Caco-2 (cell line): ENCODE results near the gene CEP164. TPM values are rescaled to one million over a fixed set of nuclear protein-coding genes. Genes with fewer than 3 reads are reported as not detected.

Source experiments
- BruUV-seq: library from RNA; stranded (reverse); fragments of 400-500 nt; replicated peaks from 2 replicates; lab custom pipeline; 2021; lab: Mats Ljungman, UMichigan
- CTCF ChIA-PET: fragments of 300-600 bp; sonication (Branson Sonifier 250); formaldehyde crosslinking; loops from one replicate; lab custom pipeline; 2022; ENCODE audit warnings: antibody characterized with exemption; lab: Charles Lee
- POLR2A ChIA-PET: fragments of 300-600 bp; sonication (Branson Sonifier 250); formaldehyde crosslinking; loops from one replicate; lab custom pipeline; 2022; ENCODE audit warnings: antibody characterized with exemption; lab: Charles Lee
- DNase-seq, 2 experiments: peaks; one replicate each; pipeline versions ENCODE4 v3.0.0 to v3.0.0-alpha.2; 2020 to 2022
- H3K27me3 ChIP-seq: replicated peaks from 2 replicates; pipeline ENCODE4 v1.6.0; 2011; ENCODE audit warnings: low read length; ENCODE audit not compliant: control insufficient read depth, insufficient read depth
- H3K36me3 ChIP-seq: 2 replicates; pipeline ENCODE4 v1.5.1; 2011; ENCODE audit warnings: low read length; ENCODE audit not compliant: control insufficient read depth, insufficient read depth
- H3K4me1 ChIP-seq: fragments of 250-450 bp; sonication (Bioruptor Pico); 2 replicates; pipeline ENCODE4 v1.5.1; 2020; ENCODE audit warnings: mild to moderate bottlenecking
- H3K4me3 ChIP-seq: 2 replicates; pipeline ENCODE4 v1.5.1; 2011; ENCODE audit warnings: low read depth, mild to moderate bottlenecking, control low read depth, low read length
- H3K9me3 ChIP-seq: fragments of 250-450 bp; sonication (Bioruptor Pico); 2 replicates; pipeline ENCODE4 v1.5.1; 2020; ENCODE audit warnings: mild to moderate bottlenecking, moderate library complexity
- H3K27ac Mint-ChIP-seq: one replicate; pipeline ENCODE4 v1.8.0; 2022; ENCODE audit warnings: mixed read lengths; ENCODE audit not compliant: unreplicated experiment
- H3K27me3 Mint-ChIP-seq: one replicate; pipeline ENCODE4 v1.8.0; 2022; ENCODE audit warnings: mixed read lengths; ENCODE audit not compliant: insufficient read depth, unreplicated experiment
- H3K36me3 Mint-ChIP-seq: one replicate; pipeline ENCODE4 v1.8.0; 2022; ENCODE audit warnings: mild to moderate bottlenecking, mixed read lengths; ENCODE audit not compliant: insufficient read depth, unreplicated experiment
- H3K4me1 Mint-ChIP-seq: one replicate; pipeline ENCODE4 v1.8.0; 2022; ENCODE audit warnings: low read depth, mixed read lengths; ENCODE audit not compliant: unreplicated experiment
- H3K4me3 Mint-ChIP-seq: one replicate; pipeline ENCODE4 v1.8.0; 2022; ENCODE audit warnings: mild to moderate bottlenecking, moderate library complexity, mixed read lengths; ENCODE audit not compliant: unreplicated experiment
- H3K9me3 Mint-ChIP-seq: one replicate; pipeline ENCODE4 v1.8.0; 2022; ENCODE audit warnings: mixed read lengths; ENCODE audit not compliant: unreplicated experiment
- intact Hi-C: fragments of 100-400 bp; cut with micrococcal nuclease; formaldehyde crosslinking; loops from one replicate; pipeline ENCODE4 v1.10.0; 2022; ENCODE audit not compliant: unreplicated experiment
- total RNA-seq: library from RNA; stranded (reverse); gene quantifications from 2 replicates; pipeline ENCODE4 v1.2.3, GENCODE V29; 2022
- TF ChIP-seq, protein P1 (sequence below), 2 experiments: fragments of 200-600 bp in 1 of 2; IDR thresholded peaks; 1 replicate in 1 of 2; 2 replicates in 1 of 2; pipeline versions ENCODE4 v1.5.1 to v1.8.0; 2011 to 2022; ENCODE audit warnings: antibody characterized with exemption in 1 of 2, control low read depth in 1 of 2, inconsistent platforms in 1 of 2, low read depth in 1 of 2, low read length in 1 of 2, mild to moderate bottlenecking in 1 of 2, moderate library complexity in 1 of 2; ENCODE audit not compliant: insufficient read depth in 1 of 2, severe bottlenecking in 1 of 2, unreplicated experiment in 1 of 2

The CEP164 gene
- total RNA-seq, 1 experiment from 2014 or later: 48.9 TPM

DNA sequence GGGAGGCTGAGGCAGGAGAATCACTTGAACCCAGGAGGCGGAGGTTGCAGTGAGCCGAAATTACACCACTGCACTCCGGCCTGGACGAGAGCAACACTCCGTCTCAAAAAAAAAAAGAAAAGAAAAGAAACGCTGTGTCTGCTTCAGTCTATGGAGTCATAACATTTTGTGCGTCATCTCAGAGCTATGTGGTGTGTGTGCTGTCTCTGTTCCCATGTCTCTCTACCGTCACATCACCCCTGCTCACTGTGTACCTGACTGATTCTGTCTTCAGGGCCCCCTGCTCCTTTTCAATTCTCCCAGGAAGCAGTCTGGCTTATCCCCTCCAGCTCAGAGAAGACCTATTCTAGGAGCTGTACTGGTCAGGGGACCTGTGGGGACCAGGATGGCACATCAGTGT lies 29.5 kb upstream of the CEP164 start:
- H3K27me3 ChIP-seq: no peaks in the 10 kb centered on the region
- TF ChIP-seq, protein P1, sequence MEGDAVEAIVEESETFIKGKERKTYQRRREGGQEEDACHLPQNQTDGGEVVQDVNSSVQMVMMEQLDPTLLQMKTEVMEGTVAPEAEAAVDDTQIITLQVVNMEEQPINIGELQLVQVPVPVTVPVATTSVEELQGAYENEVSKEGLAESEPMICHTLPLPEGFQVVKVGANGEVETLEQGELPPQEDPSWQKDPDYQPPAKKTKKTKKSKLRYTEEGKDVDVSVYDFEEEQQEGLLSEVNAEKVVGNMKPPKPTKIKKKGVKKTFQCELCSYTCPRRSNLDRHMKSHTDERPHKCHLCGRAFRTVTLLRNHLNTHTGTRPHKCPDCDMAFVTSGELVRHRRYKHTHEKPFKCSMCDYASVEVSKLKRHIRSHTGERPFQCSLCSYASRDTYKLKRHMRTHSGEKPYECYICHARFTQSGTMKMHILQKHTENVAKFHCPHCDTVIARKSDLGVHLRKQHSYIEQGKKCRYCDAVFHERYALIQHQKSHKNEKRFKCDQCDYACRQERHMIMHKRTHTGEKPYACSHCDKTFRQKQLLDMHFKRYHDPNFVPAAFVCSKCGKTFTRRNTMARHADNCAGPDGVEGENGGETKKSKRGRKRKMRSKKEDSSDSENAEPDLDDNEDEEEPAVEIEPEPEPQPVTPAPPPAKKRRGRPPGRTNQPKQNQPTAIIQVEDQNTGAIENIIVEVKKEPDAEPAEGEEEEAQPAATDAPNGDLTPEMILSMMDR (IDR thresholded peaks at IDR 0.05; ENCODE audit: insufficient read depth in 1 of 2, low read depth in 1 of 2, low read length in 1 of 2, severe bottlenecking in 1 of 2, unreplicated experiment in 1 of 2): no peak
- no peaks in the 10 kb centered on the region for H3K9me3 Mint-ChIP-seq
- H3K4me3 ChIP-seq: no peak overlapping the region
- no peak overlapping the region for H3K27ac Mint-ChIP-seq
- peaks cover 20% of the 10 kb centered on the region for H3K4me1 Mint-ChIP-seq
- ChIA-PET CTCF (interaction anchor here (0.6 to 0.9 kb wide), 2 partner anchors 96 to 128 kb away, joined by 3 read pairs; no protein-coding TSS in a partner anchor), POLR2A (no interaction called here)
- no peaks in the 10 kb centered on the region for H3K9me3 ChIP-seq
- no peak overlapping the region for H3K4me3 Mint-ChIP-seq
- intact Hi-C loops: no loop called here
- BruUV-seq: no TSS peak
- no peaks in the 10 kb centered on the region for H3K36me3 Mint-ChIP-seq
- H3K36me3 ChIP-seq: no peaks in the 10 kb centered on the region
- no peak for DNase-seq
- no peaks in the 10 kb centered on the region for H3K27me3 Mint-ChIP-seq
- peaks cover 18% of the 10 kb centered on the region for H3K4me1 ChIP-seq

DNA sequence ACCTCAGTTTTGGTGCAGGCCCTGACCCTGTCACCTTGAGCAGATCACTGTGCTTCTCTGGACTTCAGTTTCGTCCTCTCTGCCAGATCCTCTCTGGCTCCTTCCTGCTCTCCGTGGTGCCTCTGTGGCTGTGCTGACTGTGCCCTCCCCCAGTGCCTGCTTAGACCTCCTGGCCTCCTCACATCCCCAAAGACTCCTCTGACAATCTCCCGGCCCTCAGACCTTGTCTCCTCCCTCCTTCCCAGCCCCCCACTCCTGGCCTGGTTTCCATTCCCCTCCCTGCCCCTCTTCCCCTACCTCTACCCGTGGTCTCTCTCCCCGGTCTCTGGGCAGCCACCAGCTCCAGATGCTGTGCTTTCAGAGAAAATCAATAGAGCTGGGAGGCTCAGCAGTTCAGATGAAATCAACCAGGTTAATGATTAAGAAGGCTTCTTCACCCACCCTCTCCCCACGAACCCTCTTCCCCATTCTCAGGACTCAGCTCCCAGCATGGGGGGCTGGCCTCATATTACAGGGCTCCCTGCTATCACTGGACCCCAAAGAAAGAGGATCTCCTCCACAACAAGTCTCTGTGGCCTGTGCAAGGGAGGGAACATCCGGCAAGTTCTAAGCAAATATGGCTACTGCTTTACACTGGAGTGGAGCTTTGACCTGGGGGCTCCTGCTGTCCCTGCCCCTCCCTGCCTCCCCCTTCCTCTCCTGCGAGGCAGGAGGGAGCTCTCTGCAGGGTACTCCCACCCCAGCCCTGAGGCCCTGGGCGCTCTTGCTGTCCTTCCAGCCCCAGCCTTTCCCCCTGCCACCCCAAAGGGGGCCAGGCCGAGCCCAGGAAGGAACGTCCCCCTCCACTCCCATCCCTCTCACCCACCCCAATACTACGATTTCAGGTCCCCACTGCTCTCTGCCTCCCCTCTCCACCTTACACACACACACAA lies 28.0 kb upstream of the CEP164 start:
- Mint-ChIP-seq H3K4me3 (peak overlapping the region; percentile 3), H3K27me3 (no peaks in the 10 kb centered on the region), H3K36me3 (no peaks in the 10 kb centered on the region), H3K27ac (peak overlapping the region; percentile 24), H3K4me1 (peaks cover 20% of the 10 kb centered on the region), H3K9me3 (no peaks in the 10 kb centered on the region)
- no peaks in the 10 kb centered on the region for H3K27me3 ChIP-seq
- no TSS peak for BruUV-seq
- H3K4me3 ChIP-seq: peak overlapping the region; percentile 4; the same call in 1 of the 2 replicates
- ChIA-PET POLR2A (interaction anchor here (0.5 kb wide), 1 partner anchor 120 kb away, joined by 3 read pairs; no protein-coding TSS in a partner anchor), CTCF (interaction anchor here (0.7 kb wide), 2 partner anchors 20 to 73 kb away, joined by 3 to 5 read pairs; no protein-coding TSS in a partner anchor)
- H3K4me1 ChIP-seq: peaks cover 23% of the 10 kb centered on the region
- DNase-seq: peak in 1 of 2 experiments; percentile 41
- intact Hi-C loops: no loop called here
- H3K9me3 ChIP-seq: no peaks in the 10 kb centered on the region
- TF ChIP-seq, protein P1 (IDR thresholded peaks at IDR 0.05; ENCODE audit: insufficient read depth in 1 of 2, low read depth in 1 of 2, low read length in 1 of 2, severe bottlenecking in 1 of 2, unreplicated experiment in 1 of 2): no peak
- H3K36me3 ChIP-seq: no peaks in the 10 kb centered on the region

DNA sequence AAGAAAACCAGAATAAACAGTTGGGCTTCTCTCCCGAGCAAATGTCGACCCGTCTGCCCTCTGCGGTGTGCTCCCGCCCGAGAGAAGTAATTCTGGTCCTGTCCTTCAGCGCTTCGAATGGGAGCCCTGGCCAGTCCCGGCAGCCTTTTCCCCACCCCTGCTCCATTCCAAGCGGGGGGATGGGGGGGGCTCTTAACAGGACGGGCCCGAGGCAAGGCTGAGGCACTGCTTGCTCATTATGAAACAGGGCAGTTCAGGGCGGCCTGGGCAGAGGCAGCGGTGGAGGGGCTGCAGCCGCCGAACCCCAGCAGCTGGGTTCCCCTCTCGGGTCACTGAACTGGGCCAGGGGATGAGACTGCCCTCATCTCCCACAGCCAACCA lies 27.4 kb upstream of the CEP164 start:
- H3K4me1 Mint-ChIP-seq: peaks cover 20% of the 10 kb centered on the region
- CTCF ChIA-PET: no interaction called here
- H3K4me1 ChIP-seq: peaks cover 23% of the 10 kb centered on the region
- no peaks in the 10 kb centered on the region for H3K9me3 ChIP-seq
- peak overlapping the region; percentile 24 for H3K27ac Mint-ChIP-seq
- no peak for DNase-seq
- no peaks in the 10 kb centered on the region for H3K36me3 Mint-ChIP-seq
- TF ChIP-seq, protein P1 (IDR thresholded peaks at IDR 0.05; ENCODE audit: insufficient read depth in 1 of 2, low read depth in 1 of 2, low read length in 1 of 2, severe bottlenecking in 1 of 2, unreplicated experiment in 1 of 2): no peak
- no peaks in the 10 kb centered on the region for H3K27me3 Mint-ChIP-seq
- no peaks in the 10 kb centered on the region for H3K27me3 ChIP-seq
- no peak overlapping the region for H3K4me3 Mint-ChIP-seq
- no TSS peak for BruUV-seq
- no peak overlapping the region for H3K4me3 ChIP-seq
- intact Hi-C loops: no loop called here
- no peaks in the 10 kb centered on the region for H3K36me3 ChIP-seq
- POLR2A ChIA-PET: no interaction called here
- H3K9me3 Mint-ChIP-seq: no peaks in the 10 kb centered on the region
